GM19240 (cell line): Measurements from ENCODE around the gene BBS9.
A peak's percentile ranks its signal among the peaks of the same experiment; 100 is the strongest.

Experiments used
- DNase-seq: peaks from one replicate; pipeline ENCODE4 v3.0.0; 2011; ENCODE audit warnings: low spot score; ENCODE audit not compliant: insufficient read length

BBS9 gene

GRCh38 chr7:33127085-33127484, 2.3 kb upstream of the BBS9 start:
- no peak for DNase-seq

DNA sequence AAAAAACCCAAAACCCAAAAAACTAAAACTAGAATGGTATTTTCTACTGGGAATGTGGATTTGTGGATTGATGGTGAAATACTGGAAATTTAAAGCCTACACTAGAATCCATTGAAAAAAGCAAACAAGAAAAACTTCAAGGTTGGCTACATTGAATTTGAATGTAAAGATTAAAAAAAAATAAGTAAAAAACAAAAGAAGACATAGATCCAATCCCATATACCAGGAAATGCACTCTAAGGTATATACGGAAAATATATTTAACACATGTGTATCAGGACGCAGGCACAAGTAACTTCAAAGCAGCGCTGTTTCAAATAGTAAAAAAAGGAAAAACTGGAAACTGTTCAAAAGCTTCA, 754 bp upstream of the BBS9 start:
- DNase-seq, result no peak

DNA sequence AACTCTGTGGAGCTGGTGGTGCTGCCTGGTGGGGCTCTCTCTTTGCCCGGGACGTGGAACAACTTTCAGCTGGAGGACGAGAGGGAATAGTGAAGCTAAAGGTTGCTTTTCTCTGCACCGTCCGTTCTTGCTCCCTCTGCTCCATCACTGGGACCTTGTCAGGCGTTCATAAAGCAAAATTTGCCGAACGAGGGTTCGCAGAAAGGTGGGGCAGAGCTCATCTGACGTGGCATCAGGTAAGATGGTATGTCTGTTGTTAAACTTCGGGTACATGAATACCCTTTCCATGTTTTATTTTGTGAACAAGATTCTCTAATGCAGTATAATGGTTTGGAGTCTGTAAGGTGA, 416 bp downstream of the BBS9 start:
- no peak for DNase-seq

DNA sequence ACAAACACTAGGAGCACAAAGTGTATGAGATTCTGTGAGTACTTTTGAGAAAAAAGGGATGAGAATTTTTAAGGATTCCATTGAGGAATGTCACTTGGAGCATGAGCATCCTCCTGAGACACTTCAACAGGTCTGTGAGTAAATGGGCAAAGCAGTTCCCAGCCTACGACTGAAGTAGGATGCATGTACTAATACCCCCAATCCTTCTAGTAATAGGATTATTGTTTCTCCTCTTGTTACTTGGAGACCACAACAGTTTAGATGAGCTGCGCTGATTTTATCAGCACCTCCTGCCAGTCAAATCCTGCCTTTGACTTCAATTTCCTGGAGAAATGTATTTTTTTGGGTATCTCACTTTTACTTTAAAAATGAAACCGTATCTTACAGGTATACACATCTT, 820 bp downstream of the BBS9 start:
- no peak for DNase-seq

DNA sequence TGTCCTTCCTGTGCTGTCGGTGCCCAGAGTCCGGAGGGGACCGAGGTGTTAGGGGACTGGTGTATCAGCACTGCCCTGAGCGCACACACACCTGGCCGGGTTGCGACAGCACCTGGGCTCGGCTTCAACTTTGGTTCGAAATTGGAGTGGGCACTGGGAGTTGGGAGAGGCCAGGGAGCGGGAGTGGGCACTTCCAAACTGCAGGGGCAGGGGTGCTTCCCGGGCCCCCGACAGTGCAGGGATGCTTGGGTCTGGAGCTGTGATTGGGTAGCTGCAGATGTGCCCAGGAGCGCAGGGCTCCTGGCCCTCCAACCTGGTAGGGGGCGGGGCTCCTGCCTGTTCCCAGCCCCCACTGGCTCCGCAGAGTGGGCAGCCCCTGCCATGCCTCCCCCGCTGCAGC, 7.7 kb downstream of the BBS9 start:
- no peak for DNase-seq

DNA sequence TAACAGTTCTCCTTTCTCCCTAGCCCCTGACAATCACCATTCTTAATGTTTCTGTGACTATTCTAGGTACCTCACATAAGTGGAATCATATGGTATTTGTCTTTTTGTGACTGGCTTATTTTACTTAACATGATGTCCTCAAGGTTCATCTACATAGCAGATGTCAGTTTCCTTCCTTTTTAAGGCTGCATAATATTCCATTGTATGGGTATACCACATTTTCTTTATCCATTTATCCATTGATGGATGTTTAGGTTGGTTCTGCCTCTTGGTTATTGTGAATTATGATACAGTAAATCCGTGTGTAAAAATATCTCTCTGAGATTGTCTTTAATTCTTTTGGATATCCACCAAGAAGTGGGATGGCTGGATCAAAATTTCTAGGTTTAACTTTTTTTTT, 13.2 kb downstream of the BBS9 start:
- DNase-seq, result no peak

- no peak for DNase-seq
Measured at GRCh38 chr7:33143996-33144718, 14.8 kb downstream of the BBS9 start.

- DNase-seq, result no peak
Measured at GRCh38 chr7:33145156-33145555, 15.8 kb downstream of the BBS9 start.

DNA sequence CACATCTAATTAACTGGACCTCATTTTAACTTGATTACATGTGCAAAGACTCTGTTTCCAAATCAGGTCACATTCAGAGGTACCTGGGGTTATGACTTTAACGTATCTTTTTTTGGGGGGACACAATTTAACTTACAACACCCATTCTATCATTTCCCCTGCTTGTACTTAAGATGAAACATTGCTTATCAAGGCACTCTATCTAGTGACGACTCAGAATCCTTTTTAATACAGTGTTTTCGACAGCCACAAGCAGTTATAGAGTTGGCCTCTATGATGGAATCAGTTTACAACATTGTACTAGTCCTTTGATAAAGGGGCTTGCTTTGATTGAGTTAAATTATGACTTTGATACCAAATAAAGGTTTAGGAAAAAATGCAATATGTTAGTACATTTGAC, 22.7 kb downstream of the BBS9 start:
- DNase-seq, result no peak

DNA sequence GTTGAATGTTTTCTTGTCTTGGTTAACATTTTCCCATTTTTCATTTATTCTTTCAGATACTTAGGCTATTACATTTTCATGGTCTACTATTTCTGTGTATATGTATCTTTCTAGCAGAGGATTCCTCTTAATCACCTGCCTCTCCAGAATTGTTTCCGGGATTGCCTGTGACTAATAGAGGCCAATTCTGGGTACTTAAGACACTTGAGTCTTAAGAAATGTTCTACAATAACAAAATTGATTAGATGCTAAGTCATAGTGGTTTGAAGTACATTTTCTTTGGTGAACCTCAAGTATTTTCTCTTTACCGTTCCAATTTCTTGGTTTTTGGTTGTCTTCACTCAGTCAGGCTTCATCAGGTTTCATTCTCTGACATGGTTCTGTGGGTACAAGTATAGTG, 26.4 kb downstream of the BBS9 start:
- DNase-seq, result no peak

GRCh38 chr7:33156441-33156840, 27.1 kb downstream of the BBS9 start:
- DNase-seq, result no peak

DNA sequence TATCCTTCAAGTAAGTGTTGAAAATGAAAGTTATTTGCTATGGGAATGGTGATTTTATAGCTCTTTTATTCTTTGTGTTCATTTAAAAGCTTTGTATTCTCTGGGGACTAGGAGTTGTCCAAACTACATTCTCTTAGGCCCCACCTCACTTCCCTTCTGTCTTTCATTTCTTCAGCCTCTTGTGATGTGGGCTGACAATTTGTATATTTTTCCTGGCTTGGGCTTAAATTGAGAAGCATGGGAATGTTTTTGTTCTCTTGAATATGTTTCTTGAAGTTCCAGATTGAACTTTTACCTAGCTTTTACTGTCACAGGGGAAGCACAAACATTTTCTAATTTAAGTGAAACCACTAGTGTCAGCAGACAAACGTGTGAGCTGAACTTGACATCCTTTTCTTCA, 27.9 kb downstream of the BBS9 start:
- no peak for DNase-seq

- no peak for DNase-seq
Measured at GRCh38 chr7:33157781-33158180, 28.4 kb downstream of the BBS9 start.

DNA sequence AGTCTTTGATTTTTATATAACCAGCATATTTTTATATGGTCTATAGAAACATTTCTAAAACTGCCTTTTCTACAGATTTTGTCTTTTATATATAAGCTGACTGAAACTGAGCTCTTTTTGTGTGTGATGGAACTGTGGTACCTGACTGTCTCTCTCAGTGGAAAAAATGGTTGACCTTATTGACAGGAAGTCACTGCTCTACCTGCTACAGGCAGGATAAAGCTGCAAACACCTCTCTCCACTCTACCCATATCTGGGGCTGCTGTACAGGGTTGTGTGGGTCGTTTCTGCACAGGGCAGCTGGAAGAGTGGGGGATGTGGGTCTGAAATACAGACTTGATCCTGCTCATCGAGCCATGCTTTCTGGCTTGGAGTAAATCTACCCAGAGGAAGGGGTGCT, 48.5 kb downstream of the BBS9 start:
- no peak for DNase-seq

DNA sequence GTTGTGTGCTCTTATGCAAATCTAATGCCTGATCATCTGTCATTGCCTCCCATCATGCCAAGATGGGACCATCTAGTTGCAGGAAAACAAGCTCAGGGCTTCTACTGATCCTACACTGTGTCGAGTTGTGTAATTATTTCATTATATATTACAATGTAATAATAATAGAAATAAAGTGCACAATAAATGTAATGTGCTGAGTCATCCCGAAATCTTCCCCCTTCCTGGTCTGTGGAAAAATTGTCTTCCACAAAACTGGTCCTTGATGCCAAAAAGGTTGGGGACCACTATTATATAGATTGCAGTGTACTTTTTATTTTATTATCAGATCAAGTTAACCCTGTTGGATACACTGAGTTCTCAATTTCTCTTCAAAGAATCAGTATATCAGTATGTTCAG, 50.2 kb downstream of the BBS9 start:
- no peak for DNase-seq

GRCh38 chr7:33183504-33183903, 54.1 kb downstream of the BBS9 start:
- no peak for DNase-seq

GRCh38 chr7:33184828-33185227, 55.5 kb downstream of the BBS9 start:
- DNase-seq, result no peak

DNA sequence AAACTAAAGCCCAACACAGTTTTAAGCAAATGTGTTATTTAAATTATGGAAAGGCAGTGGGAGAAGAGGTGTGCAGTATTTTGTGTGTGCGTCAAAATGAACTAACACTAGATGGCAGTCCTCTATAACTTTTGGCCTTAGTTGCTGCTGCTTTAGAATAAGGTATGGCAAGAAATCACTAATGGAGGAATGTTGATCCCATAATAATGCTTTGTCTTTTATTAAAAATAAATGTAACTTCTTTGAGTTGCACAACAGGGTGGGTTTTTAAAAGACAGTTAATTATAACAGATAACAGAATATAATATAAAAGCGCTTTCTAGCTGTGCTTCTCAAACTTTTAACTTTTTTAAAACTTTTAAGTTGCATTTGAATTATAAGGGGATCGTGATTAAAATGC, 56.4 kb downstream of the BBS9 start:
- DNase-seq, result no peak

GRCh38 chr7:33186192-33186591, 56.8 kb downstream of the BBS9 start:
- DNase-seq, result no peak

DNA sequence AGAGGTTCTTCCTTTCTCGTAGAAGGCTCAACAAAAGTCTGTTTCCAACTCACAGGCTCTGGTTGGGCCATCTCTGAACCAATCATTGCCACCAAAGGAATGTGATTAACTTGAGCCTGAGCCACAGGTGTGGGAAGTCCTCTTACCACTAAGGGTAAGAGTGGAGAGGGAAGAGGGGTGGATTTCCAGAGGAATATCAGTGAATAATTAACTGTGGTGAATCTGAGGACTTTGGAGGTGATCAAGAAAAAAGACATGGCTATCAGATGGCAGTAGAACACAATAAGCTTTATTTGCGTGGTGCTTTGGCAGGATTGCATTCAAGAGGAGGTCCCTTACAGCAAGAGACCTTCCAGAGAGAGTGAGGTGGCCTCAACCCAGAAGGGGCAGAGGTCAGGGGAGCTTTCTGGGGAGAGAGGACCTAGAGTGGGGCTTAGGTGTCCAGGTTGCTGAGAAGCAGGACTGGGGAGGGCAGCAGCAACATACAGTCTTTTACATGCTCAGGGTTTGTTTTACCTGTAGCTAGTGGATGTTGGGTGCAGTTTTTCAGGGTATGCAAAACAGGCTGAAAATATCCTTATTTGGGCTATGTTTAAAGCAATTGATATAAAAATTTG, 61.4 kb downstream of the BBS9 start:
- DNase-seq, result no peak

DNA sequence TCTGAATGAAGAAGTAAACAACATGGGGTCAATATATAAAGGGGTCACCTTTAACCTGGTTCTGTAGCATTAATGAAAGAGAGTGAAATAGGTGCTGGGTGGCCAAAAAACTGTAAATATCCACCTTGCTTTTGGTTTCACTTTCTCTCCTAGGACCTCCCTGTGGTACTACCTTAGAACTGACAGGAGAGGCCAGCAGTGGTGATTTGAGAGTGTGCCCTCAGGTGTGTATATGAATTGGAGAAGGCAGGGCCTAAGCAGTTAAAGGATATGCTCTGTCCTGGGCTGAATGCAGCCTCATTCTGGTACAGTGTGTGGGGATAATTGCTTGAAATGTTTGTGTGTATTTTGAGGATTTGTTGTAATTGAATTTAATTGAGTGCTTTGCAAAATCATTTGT, 62.0 kb downstream of the BBS9 start:
- peak; percentile 16 for DNase-seq

DNA sequence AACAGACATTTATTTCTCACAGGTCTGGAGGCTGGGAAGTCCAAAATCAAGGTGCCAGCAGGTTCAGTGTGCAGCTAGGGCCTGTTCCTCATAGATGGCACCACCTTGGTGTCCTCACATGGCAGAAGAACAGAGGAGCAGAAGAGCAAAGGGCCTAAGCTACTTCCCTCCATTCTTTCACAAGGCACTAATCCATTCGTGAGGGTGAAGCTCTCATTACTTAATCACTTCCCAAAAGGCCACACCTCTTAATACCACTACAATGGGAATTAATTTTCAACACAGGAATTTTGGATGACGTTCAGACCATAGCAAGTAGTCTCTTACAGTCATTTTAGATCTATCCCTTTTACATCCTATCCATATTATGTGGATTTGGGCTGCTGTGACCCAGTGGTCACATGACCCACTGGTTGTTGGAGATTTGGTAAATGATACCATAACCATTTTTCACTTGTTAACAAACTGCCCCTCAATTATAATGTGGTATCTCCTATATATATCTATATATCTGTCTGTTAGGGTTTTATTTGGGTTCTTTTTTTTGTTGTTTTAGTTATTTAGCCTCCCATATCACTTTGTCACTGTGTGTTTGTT, 63.4 kb downstream of the BBS9 start:
- no peak for DNase-seq

GRCh38 chr7:33193308-33193864, 64.0 kb downstream of the BBS9 start:
- no peak for DNase-seq
